CD4-positive, alpha-beta T cell treated with Interleukin-2 at 100 ng/mL for 4 hours (primary cell): ENCODE measurements around the gene TRIP11.

Source experiments
- DNase-seq: peaks from one replicate; pipeline ENCODE4 v3.0.0-alpha.2; 2020; ENCODE audit warnings: low spot score

TRIP11 gene

DNA sequence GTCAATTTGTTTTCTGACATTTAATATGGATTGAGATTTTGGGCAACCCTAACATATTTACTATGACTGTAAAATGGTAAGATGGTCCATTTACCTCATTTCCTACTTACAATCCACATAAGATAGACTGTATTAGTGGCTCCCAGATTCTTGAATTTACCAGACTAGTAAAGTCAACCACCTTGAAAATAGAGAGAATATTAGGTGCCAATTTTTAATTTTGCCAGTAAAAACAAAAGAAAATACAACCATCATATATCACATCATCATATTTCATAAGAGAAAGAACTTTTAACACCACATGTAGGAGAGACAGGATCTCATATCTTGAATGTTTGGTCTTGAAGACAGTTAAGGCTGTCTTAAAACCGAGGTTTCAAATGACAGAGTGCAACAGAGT lies 84.7 kb downstream of the TRIP11 start:
- no peak for DNase-seq

DNA sequence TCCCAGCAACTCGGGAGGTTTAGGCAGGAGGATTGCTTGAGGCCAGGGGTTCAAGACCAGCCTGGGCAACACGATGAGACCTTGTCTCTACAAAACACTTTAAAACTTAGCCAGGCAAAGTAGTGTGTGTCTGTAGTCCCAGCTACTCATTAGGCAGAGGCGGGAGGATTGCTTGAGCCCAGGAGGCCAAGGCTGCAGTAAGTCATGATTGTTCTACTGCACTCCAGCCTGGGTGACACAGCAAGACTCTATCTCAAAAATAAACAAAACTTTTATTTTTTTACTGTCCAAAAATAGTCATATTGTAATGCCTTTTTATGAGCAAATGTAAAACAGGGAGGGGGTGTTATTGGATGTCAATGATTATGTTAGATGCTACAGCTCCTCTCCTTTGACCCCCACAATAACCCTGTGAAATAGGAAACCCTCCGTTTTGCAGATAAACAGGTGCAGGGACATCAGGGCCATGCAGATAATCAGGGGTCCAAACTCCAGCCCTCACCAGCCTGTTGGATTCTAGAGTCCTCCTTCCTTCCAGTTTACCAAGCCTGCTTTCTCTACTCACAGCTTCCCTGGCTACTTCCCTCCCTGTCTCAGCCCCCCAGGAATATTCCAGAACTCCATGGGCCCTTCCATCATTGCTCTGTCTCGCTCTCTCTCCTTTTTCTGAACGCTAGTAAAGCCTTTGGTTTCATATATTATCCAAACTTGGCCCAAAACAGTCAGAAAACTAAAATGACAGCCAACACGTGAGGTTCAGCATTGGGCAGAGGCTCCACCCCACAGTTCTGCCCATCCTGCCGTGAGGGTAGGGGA lies 86.5 kb downstream of the TRIP11 start:
- DNase-seq = no peak

- peak; percentile 8 for DNase-seq
Measured at GRCh38 chr14:91947475-91948184, 92.2 kb downstream of the TRIP11 start, which contains the start of gene FBLN5. TSS of gene FBLN5 (minus strand) at chr14:91947694. CDS start at chr14:91947229, 465 bp downstream.

- DNase-seq = no peak
Measured at GRCh38 chr14:91946622-91947474, 93.0 kb downstream of the TRIP11 start.

DNA sequence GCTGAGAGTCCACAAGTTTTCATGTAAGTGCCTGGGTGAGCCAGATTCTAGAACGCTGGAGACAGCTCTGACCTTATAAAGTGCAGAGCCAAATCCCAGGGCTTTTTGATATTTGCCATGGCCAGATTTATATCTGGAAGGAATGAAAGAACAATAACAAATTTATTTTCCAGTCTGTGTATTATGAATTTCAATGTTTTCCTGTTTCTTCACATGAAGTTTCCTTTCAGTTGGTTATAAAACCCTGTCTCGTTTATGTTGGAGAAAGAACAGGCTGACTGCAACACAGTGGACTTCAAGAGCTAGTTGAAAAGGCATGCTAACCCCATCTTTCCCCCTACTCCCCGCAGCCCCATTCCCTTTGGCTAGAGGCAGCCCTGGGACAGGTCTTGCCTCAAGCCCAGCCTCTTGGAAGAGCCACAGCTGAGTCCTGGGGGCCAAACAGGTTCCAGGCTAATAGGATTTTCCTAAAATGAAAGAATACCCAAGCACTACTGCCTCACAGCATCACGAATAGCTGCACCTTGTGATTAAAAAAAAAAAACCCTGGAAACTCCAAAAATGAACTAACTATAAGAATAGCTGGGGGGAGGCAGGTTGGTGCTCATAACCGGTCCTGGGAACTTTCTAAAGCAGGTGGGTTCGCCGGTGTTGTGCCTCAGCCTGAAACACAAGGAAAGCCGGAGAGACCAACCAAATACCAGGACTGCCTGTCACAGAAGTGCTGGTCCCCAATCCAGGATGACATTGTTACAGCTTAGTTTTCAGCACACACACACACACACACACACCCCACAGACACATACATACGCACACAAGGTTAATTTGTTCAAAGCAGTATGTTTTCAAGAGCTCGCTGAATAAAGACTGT lies 93.9 kb downstream of the TRIP11 start:
- DNase-seq = no peak

- DNase-seq = no peak
Measured at GRCh38 chr14:91942946-91943345, 96.9 kb downstream of the TRIP11 start.

DNA sequence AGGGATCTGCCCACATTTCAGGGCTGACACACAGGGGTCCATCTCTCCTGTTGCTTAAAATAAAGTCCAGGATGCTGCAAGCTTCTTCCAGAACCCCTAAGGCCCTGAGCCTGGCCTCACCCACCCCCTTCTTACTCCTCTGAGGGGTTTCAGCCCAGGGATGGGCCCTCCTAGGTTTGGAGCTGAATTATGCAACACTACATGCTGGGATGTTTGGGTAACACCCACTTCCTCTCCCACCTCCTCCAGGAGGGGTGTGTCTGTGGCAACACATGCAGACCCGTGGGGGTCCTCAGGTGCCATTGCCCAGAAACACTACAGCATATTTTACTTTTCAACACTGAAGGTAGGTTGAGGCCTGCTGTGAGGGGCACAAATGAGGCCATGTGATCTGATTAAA lies 97.7 kb downstream of the TRIP11 start:
- DNase-seq = no peak

DNA sequence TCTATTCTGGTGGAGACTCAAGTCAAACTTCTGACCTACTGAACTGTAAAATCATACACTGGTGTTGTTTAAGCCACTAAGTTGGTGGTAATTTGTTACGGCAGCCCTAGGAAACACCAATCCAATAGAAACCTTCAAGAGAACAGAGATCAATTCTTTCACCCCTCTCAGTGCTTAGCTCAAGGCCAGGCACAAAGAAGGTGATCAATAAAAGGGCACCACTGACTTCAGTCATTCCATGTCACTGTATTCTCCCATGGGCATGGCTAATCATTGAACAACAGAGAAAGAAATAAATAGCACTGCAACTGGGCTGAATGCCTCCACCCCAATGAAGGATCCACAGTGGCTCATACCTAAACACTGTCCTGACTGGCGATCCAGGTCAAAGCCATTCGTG lies 99.7 kb downstream of the TRIP11 start:
- DNase-seq = no peak

- DNase-seq = no peak
Measured at GRCh38 chr14:91935586-91935985, 104.3 kb downstream of the TRIP11 start.

GRCh38 chr14:91934554-91935285 lies 105.1 kb downstream of the TRIP11 start:
- DNase-seq = no peak

DNA sequence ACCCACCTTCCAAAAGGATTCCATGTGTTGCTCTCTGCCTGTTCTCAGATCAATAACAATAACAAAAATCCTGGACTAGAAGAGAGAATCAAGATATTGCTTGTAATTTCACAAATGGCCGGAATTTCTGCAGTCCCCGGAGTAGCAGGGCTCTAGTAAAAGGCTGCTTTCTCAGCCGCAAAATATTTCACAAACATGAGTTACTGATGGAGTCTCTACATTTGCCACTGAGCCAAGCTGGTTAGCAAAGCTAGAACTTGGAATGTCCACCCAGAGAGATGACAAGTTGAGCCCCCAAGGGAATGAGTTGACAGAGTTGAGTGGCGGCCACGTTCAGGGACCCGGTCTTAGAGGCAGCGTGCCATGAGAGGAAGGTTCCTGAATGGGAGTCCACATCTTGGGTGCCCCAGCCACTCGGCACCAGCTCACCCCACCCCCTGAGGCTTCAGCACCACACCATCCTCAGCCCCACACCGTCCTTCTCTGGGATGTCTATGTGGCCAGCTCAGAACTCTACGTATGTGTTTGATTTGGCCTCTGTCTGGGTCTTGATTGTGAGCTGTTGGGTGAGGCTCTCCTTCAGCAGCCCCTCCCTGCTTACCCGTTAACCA lies 108.3 kb downstream of the TRIP11 start:
- no peak for DNase-seq

GRCh38 chr14:91929700-91930099 lies 110.2 kb downstream of the TRIP11 start:
- no peak for DNase-seq

DNA sequence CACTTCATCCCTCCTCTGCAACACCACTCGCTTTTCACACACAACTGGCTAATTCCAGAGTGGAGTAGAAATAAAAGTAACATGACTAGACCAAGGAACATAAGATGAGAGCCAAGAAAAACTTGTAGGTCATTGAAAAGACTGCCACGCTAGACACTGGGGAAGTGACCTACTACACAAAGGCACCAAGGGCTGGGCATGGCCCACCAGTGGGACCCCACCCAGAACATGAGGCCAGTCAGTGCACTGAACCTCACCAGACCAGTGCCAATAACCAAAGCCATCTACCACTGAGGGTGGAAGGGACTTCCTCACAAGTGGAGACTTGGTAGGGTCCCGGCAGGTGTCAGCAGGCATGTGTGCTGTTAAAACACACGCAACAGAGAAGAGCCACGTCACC lies 112.1 kb downstream of the TRIP11 start:
- no peak for DNase-seq

DNA sequence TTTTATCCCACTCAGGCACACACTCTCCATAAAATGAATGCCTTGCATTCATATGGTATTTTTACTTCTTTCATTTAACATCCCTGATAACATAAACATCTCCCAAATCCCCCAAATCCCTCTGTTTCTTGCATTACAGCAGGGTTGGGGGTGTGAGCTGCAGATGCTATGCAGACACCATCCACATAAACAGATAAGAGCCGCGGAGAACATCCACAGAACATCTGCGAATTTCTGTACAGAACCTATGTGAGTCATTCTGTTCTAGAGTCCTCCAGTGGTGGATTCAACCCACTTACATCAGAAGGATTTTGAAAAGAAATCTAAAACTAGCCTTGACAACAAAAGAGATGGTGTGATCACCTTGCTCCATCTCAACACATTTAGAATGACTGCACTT lies 112.7 kb downstream of the TRIP11 start:
- no peak for DNase-seq

GRCh38 chr14:91926131-91926890 lies 113.5 kb downstream of the TRIP11 start:
- DNase-seq = no peak

- no peak for DNase-seq
Measured at GRCh38 chr14:91925727-91926121, 114.1 kb downstream of the TRIP11 start.

GRCh38 chr14:91925001-91925726 lies 114.7 kb downstream of the TRIP11 start:
- DNase-seq = no peak

GRCh38 chr14:91920526-91920925 lies 119.3 kb downstream of the TRIP11 start:
- no peak for DNase-seq

DNA sequence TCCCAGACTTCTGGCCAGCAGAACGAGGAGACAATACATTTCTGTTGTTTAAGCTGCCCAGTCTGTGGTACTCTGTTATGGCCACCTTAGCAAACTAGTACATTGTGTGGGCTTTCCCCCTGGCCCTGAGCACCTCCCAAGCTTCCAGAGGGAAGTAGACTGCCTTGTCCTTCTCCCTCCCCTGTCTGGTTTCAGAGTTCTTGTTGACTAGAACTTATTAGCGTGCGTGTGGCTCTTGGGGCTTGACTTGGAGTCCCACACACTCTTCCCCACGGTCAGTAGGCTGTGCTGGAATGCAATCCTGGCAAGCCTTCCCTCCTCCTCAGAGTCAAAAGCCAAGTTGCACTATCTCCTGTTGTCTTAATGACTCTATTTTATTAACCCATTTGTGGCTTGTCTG lies 120.0 kb downstream of the TRIP11 start:
- no peak for DNase-seq
